NB4 (cell line): ENCODE measurements around the gene TM9SF1.

ENCODE experiments used
- DNase-seq: peaks from one replicate; pipeline ENCODE4 v3.0.0; 2010; ENCODE audit warnings: low read depth
- H3K4me3 ChIP-seq: one replicate; pipeline ENCODE4 v1.5.1; 2011; ENCODE audit warnings: mild to moderate bottlenecking, low read depth, low read length, moderate library complexity
- MYC ChIP-seq: IDR thresholded peaks from 2 replicates; pipeline ENCODE4 v1.6.1; 2011; ENCODE audit warnings: low read depth, low read length
- POLR2A ChIP-seq: IDR thresholded peaks from 2 replicates; pipeline ENCODE4 v1.6.1; 2011; ENCODE audit warnings: mild to moderate bottlenecking; ENCODE audit not compliant: insufficient read length; ENCODE audit errors: extremely low read depth
- TF ChIP-seq, protein P1 (sequence below): IDR thresholded peaks from 2 replicates; pipeline ENCODE4 v1.6.1; 2011; ENCODE audit warnings: low read depth, low read length
- TF ChIP-seq, protein P2 (sequence below): IDR thresholded peaks from one replicate; pipeline ENCODE4 v1.5.1; 2012; ENCODE audit warnings: low read depth, low read length

TM9SF1 gene

DNA sequence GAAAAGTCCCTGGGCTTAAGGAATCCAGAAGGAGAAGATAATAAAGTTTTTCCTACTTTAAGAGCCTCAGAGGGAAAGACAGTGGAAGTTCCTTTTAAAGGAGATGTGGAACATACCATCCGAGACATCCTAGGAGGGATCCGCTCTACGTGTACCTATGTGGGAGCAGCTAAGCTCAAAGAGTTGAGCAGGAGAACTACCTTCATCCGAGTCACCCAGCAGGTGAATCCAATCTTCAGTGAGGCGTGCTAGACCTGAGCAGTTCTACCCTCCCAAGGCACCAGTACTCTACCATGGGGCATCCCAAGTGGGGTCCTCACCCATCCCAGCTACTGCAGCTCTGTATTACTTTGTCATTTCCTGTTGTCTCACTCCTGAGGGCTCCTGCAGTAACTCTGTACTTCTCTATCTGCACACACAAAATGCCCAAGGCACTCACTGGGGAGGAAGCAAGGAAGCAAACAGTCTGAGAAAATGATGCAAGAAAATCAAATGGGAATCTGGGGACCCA lies 43.3 kb upstream of the TM9SF1 start:
- TF ChIP-seq POLR2A (no peak), MYC (no peak)
- TF ChIP-seq, protein P1, sequence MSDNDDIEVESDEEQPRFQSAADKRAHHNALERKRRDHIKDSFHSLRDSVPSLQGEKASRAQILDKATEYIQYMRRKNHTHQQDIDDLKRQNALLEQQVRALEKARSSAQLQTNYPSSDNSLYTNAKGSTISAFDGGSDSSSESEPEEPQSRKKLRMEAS, result no peak
- TF ChIP-seq, protein P2, sequence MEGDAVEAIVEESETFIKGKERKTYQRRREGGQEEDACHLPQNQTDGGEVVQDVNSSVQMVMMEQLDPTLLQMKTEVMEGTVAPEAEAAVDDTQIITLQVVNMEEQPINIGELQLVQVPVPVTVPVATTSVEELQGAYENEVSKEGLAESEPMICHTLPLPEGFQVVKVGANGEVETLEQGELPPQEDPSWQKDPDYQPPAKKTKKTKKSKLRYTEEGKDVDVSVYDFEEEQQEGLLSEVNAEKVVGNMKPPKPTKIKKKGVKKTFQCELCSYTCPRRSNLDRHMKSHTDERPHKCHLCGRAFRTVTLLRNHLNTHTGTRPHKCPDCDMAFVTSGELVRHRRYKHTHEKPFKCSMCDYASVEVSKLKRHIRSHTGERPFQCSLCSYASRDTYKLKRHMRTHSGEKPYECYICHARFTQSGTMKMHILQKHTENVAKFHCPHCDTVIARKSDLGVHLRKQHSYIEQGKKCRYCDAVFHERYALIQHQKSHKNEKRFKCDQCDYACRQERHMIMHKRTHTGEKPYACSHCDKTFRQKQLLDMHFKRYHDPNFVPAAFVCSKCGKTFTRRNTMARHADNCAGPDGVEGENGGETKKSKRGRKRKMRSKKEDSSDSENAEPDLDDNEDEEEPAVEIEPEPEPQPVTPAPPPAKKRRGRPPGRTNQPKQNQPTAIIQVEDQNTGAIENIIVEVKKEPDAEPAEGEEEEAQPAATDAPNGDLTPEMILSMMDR, result no peak
- no peak for DNase-seq
- no peak overlapping the region for H3K4me3 ChIP-seq

DNA sequence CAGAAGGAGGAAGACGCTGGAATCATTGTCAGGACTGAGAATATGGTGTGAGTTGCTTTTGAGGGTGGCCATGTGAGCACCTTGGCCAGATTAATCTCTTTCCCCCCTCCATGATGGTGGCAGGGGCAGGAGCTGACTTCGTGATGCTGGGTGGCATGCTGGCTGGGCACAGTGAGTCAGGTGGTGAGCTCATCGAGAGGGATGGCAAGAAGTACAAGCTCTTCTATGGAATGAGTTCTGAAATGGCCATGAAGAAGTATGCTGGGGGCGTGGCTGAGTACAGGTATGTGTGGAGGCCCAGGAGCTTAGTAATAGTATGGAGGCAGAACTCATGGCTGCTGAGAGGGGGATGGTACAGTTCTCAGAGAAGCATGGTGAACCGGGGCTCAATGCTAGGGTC lies 42.9 kb upstream of the TM9SF1 start:
- TF ChIP-seq, protein P2, result no peak
- TF ChIP-seq, protein P1, result no peak
- no peak for TF ChIP-seq MYC
- TF ChIP-seq POLR2A, result no peak
- no peak overlapping the region for H3K4me3 ChIP-seq
- no peak for DNase-seq

DNA sequence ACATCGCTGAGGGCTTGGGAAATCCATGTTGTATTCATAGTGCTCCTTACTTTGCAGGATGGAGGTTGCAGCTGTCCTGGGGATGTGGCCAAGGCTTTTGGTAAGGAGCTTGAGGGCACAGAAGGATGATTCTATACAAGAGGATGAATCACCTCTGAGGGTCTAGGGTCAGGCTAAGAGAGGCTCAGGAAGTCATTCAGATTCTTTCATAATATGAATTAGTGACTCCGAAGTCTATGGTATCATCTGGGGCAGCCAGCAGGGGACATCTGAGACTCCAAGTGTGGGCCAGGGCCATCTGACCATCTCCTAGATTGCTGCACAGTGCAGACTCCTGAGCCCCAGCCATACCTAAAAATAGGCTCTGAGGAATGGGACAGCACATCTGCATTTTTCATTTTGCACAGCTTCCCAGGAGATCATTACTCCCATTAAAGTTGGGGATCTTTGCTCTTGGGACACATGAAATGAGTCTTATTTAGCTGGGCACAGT lies 42.3 kb upstream of the TM9SF1 start:
- DNase-seq, result no peak
- no peak for TF ChIP-seq POLR2A
- TF ChIP-seq, protein P2, result no peak
- no peak for TF ChIP-seq MYC
- TF ChIP-seq, protein P1, result no peak
- H3K4me3 ChIP-seq, result no peak overlapping the region

DNA sequence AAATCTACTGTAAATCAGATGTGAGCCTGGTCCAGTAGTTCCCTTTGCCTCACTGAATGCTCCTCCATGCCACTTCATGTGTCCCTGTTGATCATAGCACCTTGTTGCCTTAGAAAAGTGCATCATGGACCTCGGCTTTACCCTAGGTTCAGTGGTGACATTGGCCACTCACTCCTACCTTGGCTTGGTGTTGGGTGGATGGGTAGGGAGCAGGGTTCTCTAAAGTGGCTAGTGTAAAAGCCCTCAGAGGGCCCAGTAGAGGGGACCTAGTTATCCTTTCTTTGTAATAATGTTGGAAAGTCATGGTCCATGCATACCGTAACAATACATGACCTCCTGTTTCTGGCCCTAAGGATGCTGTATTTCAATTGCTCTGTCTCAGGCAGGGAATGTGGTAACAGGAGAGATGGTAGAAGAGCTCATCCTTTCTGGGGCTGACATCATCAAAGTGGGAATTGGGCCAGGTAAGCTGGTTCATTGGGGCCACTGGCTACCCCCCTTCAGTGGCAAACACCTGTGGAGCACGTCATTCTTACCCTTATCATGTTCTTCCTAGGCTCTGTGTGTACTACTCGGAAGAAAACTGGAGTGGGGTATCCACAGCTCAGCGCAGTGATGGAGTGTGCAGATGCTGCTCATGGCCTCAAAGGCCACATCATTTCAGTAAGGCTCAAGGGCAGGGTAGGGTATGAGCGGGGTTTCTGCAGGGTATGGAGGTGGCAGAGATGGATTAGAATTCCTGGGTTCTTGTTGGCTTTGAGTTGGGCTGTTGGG lies 41.6 kb upstream of the TM9SF1 start:
- no peak for DNase-seq
- no peak overlapping the region for H3K4me3 ChIP-seq
- TF ChIP-seq, protein P1, result no peak
- TF ChIP-seq, protein P2, result no peak
- TF ChIP-seq POLR2A (no peak), MYC (no peak)

DNA sequence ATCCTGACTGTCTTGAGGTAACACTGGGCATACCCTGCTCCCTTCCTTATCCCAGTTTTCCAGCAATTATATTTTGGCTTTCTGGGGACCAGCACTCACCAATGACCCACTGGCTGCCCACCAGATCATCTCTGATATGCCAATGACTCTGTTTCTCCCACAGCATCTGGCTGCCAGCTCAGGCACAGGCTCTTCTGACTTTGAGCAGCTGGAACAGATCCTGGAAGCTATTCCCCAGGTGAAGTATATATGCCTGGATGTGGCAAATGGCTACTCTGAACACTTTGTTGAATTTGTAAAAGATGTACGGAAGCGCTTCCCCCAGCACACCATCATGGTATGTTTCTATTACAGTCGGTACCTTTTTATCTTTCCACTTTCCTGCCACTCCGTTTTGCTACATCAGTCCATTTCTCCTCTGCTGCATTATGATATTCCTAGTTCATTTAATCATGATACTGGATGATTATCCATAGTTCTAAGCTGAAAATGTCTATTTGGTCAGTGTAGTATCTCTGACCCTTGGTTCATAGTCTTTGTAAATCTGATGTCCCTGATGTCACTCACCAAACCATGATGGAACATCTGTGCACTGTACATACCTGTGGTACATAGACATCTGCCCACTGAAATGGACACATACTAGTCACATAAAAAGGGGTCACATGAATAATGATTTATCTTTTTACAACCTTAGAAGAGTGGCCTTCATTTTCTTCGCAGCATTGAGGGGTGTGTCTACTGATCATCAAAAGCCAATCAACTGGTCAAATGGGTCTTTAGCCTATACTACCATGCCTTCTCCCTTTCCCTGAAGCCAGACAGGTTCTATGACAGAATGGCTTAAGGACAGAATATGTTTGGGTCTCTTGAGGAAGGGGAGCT lies 40.8 kb upstream of the TM9SF1 start:
- no peak for DNase-seq
- H3K4me3 ChIP-seq, result no peak overlapping the region
- TF ChIP-seq, protein P1, result no peak
- TF ChIP-seq MYC, result no peak
- no peak for TF ChIP-seq POLR2A
- TF ChIP-seq, protein P2, result no peak
